ENCODE data around the gene CNDP2.
A peak's percentile ranks its signal among the peaks of the same experiment; 100 is the strongest.
"Not testable (repeated sequence)": the region's sequence is repeated elsewhere in the genome, so short reads cannot be mapped to it uniquely, and the experiment has no call there.

CNDP2 gene

GRCh38 chr18:74497324-74497676 lies 1.1 kb downstream of the CNDP2 start:
- no peak for DNase-seq (ENCODE audit: low spot score)
- in situ Hi-C loops (cut with MboI; ENCODE audit: low sequenced_read_pairs, unreplicated experiment): loop anchor here (10.0 kb wide), 1 partner anchor 142 kb away; no protein-coding TSS in a partner anchor
- TF ChIP-seq CTCF (IDR thresholded peaks at IDR 0.05; ENCODE audit: borderline replicate concordance, control extremely low read depth, extremely low read depth, insufficient read depth, missing control alignments): no peak

- DNase-seq (ENCODE audit: low spot score): no peak
- in situ Hi-C loops (cut with MboI; ENCODE audit: low sequenced_read_pairs, unreplicated experiment): loop anchor here (10.0 kb wide), 1 partner anchor 143 kb away; no protein-coding TSS in a partner anchor
- TF ChIP-seq CTCF (IDR thresholded peaks at IDR 0.05; ENCODE audit: borderline replicate concordance, control extremely low read depth, extremely low read depth, insufficient read depth, missing control alignments): no peak
These were observed 1.6 kb downstream of the CNDP2 start for GRCh38 chr18:74497778-74498177.

GRCh38 chr18:74498712-74499627 lies 2.8 kb downstream of the CNDP2 start:
- peak; percentile 78 for DNase-seq (ENCODE audit: low spot score)
- in situ Hi-C loops (cut with MboI; ENCODE audit: low sequenced_read_pairs, unreplicated experiment): loop anchor here (10.0 kb wide), 1 partner anchor 144 kb away; no protein-coding TSS in a partner anchor
- TF ChIP-seq CTCF (IDR thresholded peaks at IDR 0.05; ENCODE audit: borderline replicate concordance, control extremely low read depth, extremely low read depth, insufficient read depth, missing control alignments): no peak

- no peak for TF ChIP-seq CTCF (IDR thresholded peaks at IDR 0.05; ENCODE audit: borderline replicate concordance, control extremely low read depth, extremely low read depth, insufficient read depth, missing control alignments)
- peak; percentile 74 for DNase-seq (ENCODE audit: low spot score)
- in situ Hi-C loops (cut with MboI; ENCODE audit: low sequenced_read_pairs, unreplicated experiment): loop anchor here (10.0 kb wide), 1 partner anchor 145 kb away; no protein-coding TSS in a partner anchor
These were observed 3.5 kb downstream of the CNDP2 start for GRCh38 chr18:74499633-74500032.

- DNase-seq (ENCODE audit: low spot score): no peak
- in situ Hi-C loops (cut with MboI; ENCODE audit: low sequenced_read_pairs, unreplicated experiment): no loop called here
- no peak for TF ChIP-seq CTCF (IDR thresholded peaks at IDR 0.05; ENCODE audit: borderline replicate concordance, control extremely low read depth, extremely low read depth, insufficient read depth, missing control alignments)
These were observed 4.2 kb downstream of the CNDP2 start for GRCh38 chr18:74500372-74500771.

GRCh38 chr18:74500774-74501173 lies 4.6 kb downstream of the CNDP2 start:
- DNase-seq (ENCODE audit: low spot score); in situ Hi-C loops (cut with MboI; ENCODE audit: low sequenced_read_pairs, unreplicated experiment): not testable (repeated sequence)

GRCh38 chr18:74501386-74501785 lies 5.2 kb downstream of the CNDP2 start:
- no peak for TF ChIP-seq CTCF (IDR thresholded peaks at IDR 0.05; ENCODE audit: borderline replicate concordance, control extremely low read depth, extremely low read depth, insufficient read depth, missing control alignments)
- in situ Hi-C loops (cut with MboI; ENCODE audit: low sequenced_read_pairs, unreplicated experiment): no loop called here

More at GRCh38 chr18:74501386-74501785, 5.2 kb downstream of the CNDP2 start:
- DNase-seq (ENCODE audit: low spot score): no peak

All from GM13976 (cell line).